GM19240 (cell line): Measurements from ENCODE around the gene PSMG4.

Experiments used
- DNase-seq: peaks from one replicate; pipeline ENCODE4 v3.0.0; 2011; ENCODE audit warnings: low spot score; ENCODE audit not compliant: insufficient read length

Gene PSMG4

DNA sequence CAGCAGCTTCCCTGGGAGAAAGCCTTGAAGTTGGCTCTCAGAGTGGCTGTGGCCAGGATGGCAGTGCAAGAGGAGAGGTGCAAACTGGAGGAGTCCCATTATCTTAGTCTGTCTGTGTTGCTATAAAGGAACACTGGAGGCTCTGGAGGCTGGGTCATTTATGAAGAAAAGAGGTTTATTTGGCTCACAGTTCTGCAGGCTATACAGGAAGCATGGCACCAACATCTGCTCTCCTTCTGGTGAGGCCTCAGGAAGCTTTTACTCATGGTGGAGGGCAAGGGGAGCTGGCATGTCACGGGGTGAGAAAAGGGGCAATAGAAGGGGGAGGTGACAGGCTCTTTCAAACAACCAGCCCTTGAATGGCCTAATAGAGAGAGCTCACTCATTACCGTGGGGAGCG is 47.1 kb downstream of the PSMG4 start:
- no peak for DNase-seq

- DNase-seq = no peak
These were observed 48.1 kb downstream of the PSMG4 start for GRCh38 chr6:3306848-3307247.

DNA sequence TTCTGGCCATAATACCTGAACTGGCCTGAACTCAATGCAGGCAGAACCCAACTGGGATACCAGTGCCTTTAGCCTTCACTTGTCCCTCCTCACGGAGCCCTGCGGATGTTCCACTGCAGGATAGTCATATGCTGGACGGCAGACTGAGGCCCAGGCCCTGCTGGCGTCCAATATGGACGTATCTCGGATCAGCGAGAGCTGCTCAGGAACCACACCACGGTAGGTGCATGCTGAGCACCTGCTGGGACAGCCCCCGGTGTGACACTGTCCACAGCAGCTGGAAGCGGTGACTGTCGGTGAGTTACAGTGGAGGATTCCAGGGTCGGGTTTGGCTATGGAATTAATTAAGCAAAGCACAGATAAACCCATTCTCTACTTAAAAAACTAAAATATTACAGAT is 48.7 kb downstream of the PSMG4 start:
- DNase-seq = no peak

DNA sequence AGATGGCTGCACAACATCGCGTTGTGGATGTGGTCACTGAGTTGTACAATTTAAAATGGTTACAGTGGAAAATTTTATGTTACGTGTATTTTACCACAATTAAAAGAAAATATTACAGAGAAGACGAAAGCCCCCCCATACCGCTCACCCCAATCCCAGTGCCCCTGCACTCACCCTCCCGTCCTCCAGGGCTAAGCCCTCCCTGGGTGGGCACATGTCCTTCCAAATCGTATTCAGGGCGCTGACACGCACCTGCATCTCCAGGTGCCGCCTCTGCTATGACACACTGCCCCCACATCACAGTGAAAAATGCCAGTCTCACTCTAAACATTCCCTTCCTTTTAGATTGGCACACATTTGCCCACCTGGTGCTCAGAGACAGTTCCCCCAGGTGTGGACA is 49.4 kb downstream of the PSMG4 start:
- no peak for DNase-seq

DNA sequence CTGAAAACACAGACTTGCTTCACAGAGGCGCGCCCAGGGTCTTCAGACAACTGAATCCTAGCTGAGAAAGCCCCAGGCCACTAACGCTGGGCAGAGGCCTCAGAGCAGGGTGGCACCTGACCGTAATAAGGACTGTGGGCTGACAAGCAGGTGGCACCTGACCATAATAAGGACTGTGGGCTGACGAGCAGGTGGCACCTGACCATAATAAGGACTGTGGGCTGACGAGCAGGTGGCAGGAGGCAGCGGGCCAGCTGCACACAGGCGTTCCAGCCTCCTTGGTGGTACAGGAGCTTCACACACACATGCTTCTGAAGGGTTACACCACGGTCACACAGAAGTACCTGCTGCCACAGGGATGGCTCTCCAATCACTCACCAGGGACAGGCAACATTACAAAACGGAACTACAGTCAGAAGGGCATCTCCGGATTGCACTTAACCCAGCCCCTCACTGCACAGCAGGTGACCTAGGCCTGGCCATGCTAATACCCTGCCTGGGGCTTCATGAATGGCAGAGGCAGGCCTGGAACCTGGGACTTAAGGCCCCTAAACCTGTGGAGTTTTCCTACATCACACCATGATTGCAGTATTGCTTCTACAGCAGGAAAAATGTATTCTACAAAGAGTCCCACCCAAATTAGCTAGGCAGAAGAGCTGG is 50.8 kb downstream of the PSMG4 start:
- DNase-seq = no peak

GRCh38 chr6:3310051-3310448 is 51.3 kb downstream of the PSMG4 start:
- DNase-seq = no peak

- DNase-seq = no peak
These were observed 52.0 kb downstream of the PSMG4 start for GRCh38 chr6:3310703-3311102.

GRCh38 chr6:3311826-3312225 is 53.1 kb downstream of the PSMG4 start:
- no peak for DNase-seq

GRCh38 chr6:3312604-3313231 is 54.0 kb downstream of the PSMG4 start:
- DNase-seq = no peak

DNA sequence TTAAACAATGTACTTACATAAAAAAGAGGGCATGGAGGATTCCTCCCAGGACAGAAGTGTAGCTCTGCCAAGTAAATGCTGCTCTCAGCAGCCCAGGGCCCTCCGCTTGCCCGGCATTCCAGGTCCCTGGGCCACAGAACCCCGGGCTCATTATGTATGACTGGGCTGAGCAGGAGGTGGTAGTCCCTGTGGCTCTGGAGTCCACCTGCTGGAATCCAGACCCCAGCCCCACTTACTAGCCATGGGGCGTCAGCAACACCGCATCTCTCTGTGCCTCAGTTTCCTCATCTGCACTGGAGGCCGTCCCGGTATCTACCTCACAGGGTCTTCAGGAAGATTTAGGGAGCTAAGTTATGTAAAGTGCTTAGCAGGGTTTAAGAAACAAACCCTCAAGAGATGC is 55.4 kb downstream of the PSMG4 start:
- no peak for DNase-seq

DNA sequence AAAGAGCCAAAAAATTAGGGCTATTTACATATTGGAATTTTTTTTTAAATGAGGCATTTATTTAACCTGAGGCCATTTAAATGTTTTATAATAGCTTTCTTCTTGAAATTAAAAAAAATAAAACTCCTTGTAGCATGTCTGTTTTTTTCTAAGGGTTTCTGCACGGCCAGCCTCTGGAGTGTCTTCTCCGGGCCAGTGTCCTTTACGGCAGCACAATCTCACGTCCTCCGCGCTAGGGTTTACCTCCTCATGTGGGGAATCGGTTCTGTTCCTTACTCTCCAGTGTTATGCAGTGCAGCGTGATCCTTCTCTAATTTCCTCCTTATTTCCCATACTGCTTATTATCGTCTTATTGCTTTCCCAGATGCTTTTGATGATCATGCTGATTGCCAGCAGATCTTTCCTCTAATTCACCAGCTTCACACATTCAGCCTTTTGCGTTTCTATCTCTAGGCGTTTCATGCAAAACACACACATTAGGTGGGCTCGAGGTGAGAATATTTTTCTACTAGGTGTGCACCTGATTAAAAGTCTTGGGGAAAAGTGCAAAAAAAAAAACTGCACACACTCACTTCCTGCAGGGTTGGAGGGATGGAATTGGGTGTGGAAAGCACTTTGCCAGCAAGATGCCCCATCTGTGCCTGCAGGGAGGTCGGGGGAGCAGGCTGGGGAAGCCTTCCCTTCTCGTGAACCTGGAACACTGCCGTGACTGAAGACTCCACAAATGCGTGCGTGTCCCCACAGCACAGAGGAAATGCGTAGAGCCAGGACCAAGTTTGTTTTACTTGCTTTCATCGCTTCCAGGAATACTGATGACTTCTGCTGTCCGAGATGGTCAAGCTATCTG is 56.1 kb downstream of the PSMG4 start:
- no peak for DNase-seq

DNA sequence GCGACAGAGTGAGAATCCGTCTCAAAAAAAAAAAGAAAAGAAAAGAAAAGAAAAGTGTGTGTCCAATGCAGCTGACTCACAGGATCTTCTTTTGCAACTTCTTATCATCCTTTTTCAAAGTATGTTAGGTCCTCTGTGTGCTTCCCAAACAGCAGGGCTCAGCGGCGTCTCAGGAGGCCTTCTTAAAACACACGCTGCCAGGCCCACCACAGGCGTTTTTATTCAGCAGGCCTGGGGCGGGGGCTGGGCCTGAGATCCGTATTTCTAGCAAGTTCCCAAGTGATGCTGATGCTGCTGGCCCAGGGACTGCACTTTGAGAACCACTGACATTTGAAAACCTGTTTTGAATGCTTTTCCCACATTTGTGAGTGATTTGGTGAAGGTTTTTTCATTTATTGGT is 57.1 kb downstream of the PSMG4 start:
- no peak for DNase-seq

DNA sequence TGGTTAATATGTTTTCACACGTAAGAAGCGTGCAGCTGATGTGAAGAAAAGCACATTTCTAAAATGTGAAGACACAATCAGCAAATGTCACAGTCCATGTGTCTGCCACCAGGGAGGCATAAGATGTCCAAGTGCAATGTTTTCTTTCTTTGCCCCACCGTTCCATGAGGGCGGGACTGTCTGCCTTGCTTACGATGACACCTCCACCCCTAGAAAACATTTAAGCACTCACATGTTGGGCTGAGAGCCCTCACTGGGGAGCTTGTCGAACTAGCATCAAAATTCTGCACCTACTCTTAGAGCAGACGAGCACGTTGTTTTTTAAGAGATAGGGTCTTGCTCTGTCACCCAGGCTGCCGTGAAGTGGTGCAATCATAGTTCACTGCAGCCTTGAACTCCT is 57.6 kb downstream of the PSMG4 start:
- DNase-seq = no peak

GRCh38 chr6:3316818-3317217 is 58.1 kb downstream of the PSMG4 start:
- DNase-seq = no peak
